GM19395 (cell line): ENCODE measurements around the gene SPATA13.
"Not testable (repeated sequence)": the region's sequence is repeated elsewhere in the genome, so short reads cannot be mapped to it uniquely, and the experiment has no call there.

Experiments
- ATAC-seq: cut with Tn5 transposase; IDR thresholded peaks from one replicate; pipeline ENCODE4 v1.9.1; 2021; ENCODE audit warnings: mild to moderate bottlenecking, moderate library complexity; ENCODE audit not compliant: unreplicated experiment

Gene SPATA13

DNA sequence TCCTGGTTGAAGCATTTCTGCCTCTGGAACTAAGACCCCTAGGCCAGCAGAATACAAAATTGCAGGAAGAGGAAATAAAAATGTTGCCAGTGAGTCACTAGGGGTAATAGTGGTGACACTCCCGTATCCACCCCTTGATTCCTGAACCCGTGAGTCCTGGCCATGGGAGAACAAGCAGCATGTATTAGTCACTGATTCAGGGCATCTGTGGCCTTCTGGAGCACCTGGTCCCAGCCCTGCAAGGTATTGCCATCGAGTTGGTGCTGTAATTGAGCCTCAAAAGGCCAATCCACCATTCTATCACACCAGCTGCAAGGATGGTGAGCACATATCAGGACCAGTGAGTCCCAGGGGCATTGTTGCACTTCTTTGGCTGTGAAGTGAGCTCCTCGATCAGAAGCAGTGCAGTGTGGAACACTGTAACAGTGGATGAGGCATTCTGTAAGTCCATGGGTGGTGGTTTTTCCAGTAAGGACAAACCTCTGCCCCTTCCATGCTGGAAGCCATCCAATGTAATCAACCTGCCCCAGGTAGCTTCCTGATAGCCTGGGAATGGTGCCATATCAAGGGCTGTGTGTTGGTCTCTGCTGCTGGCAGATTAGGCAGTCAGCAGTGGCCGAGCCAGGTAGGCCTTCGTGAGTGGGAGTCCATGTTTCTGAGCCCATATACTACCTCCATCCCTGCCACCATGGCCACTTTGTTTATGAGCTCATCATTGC, 188.4 kb downstream of the SPATA13 start:
- no peak for ATAC-seq

DNA sequence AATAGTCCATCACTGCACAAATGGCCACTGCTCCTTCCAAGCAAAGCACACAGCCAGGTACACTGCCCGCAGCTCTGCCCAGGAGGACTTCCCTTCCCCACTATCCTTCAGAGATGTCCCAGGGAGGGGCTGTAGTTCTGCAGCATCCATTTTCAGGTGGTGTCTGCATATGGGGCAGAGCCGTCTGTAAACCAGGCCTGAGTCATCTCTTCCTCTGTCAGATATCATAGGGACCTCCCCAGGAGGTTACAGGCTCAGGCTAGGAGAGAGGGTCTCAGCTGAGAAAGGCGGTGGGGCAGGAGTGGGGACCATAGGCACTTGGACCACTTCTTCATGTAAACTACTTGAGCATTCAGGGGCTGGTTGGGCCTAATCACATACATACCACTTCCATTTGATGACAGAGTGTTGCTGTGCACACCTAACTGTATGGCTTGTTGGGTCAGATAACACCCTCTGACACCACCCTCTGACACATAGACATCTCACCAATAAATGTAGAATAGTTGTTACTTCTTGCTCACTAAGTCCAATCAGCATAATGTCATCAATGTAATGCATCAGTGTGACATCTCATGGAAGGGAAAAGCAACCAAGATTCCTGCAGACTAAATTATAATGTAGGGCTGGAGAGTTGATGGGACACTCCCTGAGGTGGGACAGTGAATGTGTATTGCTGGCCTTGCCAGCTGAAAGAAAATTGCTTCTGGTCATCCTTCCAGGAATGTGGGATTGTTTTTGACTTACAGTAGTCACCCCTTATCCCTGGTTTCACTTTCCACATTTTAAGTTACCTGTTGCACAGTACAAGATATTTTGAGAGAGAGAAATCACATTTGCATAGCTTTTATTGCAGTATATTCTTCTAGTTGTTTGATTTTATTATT, 189.5 kb downstream of the SPATA13 start:
- ATAC-seq, result not testable (repeated sequence)

DNA sequence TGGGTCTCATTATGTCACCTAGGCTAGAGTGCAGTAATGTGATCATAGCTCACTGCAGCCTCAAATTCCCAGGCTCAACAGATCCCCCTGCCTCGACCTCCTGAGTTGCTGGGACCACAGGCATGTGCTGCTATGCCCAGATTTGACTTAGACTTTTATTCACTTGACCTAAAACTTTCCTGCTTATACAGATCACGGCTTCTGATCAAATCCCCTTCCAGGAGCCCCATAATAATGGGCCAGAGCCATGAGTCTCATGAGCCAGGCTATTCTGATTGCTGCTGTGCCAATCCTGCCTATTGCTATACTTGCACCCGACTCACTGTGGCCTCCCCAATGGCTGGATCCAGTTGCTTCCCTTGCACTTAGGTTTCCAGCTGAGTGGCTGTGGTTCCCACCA, 190.9 kb downstream of the SPATA13 start:
- ATAC-seq, result no peak

DNA sequence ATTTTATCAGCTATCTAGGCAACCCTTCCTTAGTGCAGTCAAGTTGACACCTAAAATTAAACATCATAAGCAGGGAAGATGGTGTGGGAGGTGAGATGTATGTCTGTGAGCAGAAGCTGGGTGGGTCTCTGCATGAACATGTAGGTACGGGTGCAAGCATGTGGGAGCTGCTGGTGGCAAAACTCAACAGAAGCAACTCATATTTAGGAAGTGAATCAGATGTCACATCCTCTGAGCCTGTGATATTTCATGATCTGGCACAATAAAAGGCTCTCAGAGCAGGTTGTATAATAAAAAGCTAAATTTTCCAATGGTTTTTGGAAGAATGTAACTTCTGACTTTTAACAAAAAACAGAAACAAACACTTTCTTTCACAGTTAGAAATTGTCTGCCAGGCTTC, 193.2 kb downstream of the SPATA13 start:
- no peak for ATAC-seq

DNA sequence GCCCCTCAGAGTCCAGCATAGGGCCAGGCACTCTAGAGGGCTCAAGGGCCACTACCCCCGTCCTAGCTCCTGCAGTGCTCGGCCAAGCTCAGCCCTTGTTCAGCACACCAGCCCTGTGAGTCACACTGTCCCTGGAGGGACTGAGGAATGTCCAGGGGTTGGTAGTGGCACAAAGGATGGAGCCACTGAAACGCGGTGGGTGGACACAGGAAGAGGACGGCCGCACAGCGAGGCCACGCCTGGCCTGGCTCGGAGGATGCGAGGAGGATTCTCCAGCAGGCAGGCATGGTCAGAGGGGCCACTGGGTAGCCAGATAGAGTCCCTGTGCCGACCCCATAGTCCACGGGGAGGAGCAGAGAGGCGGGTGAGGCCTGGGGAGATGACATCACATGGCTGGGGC, 194.6 kb downstream of the SPATA13 start:
- ATAC-seq, result no peak

DNA sequence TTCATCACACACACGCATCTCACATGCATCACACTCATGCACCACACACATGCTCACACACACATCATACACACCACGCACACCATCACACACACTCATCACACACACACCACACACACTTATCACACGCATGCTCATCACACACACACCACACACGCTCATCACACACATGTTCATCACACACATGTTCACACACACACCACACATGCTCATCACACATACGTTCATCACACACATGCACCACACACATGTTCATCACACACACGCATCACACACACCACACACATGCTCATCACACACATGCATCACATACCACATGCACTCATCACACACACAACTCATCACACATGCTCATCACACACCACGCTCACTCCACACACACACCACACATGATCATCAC, 195.8 kb downstream of the SPATA13 start:
- no peak for ATAC-seq
